ENCODE data around the gene MAN1C1.

MAN1C1 gene

DNA sequence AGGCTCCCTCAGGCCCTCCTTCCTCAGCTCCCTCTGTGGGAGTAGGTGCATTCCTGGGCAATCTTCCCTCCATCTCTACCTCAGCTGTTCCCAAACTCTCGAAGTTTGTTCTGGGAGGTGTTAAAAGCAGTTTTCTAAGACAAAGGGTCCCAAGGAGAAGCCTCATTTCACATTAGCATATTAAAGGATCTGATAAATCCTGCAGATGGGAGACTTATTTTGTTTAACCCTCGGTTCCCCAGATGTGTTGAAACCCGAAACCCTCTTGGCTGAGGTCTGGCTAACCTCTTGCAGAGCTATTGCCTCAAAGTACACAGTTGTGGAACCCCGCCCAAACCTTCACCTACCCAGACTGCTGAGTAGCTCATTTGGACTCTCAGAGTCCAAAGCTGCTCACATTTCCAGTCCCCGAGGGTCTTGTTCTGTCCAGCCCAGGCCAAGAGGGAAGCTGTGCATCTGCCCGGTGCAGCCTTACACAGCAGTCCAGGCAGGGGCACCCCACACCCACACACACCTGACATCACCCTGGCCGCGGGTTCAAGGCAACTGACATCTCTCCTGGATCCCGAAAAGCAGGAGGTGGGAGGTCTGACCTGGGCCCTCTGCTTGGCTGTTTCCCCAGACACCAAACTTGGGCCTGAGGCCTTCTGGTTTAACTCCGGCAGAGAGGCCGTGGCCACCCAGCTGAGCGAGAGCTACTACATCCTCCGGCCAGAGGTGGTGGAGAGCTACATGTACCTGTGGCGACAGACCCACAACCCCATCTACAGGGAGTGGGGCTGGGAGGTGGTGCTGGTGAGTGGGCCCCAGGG is 163.9 kb downstream of the MAN1C1 start:
- no peak overlapping the region for H3K4me3 ChIP-seq (ENCODE audit: low read length)

DNA sequence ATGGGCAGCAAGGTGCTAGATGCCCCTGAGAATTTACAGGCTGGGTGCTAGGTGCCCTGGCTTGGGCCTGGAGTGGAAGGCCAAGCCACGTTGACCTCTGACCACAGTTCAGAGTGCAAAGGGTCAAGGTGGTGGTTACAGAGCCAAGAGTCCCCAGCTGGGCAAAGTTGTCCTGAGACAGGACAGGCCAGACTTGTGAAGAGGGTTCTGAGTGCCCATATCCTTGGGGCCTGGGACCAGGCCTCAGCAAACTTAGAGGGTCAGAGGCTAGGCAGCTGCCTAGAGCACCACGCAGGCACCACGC is 164.5 kb downstream of the MAN1C1 start:
- Histone ChIP-seq H3K9me3 (replicated peaks; ENCODE audit: low read length) (no peaks in the 10 kb centered on the region), H3K4me1 (ENCODE audit: control insufficient read depth, insufficient read depth, low read length) (no peaks in the 10 kb centered on the region), H3K4me2 (ENCODE audit: low read length) (no peak overlapping the region), H3K9ac (ENCODE audit: low read depth, low read length) (no peak overlapping the region), H3K36me3 (ENCODE audit: insufficient read depth, low read length) (no peaks in the 10 kb centered on the region), H3K27me3 (ENCODE audit: control insufficient read depth, insufficient read depth, low read length) (peaks cover 37% of the 10 kb centered on the region), H3K4me3 (ENCODE audit: low read length) (no peak overlapping the region)

More for the DNA sequence above, 163.9 kb downstream of the MAN1C1 start:
- Histone ChIP-seq H3K4me1 (ENCODE audit: control insufficient read depth, insufficient read depth, low read length) (no peaks in the 10 kb centered on the region), H3K27me3 (ENCODE audit: control insufficient read depth, insufficient read depth, low read length) (peaks cover 35% of the 10 kb centered on the region), H3K9me3 (replicated peaks; ENCODE audit: low read length) (no peaks in the 10 kb centered on the region), H3K9ac (ENCODE audit: low read depth, low read length) (no peak overlapping the region), H3K36me3 (ENCODE audit: insufficient read depth, low read length) (no peaks in the 10 kb centered on the region), H3K4me2 (ENCODE audit: low read length) (no peak overlapping the region)

DNA sequence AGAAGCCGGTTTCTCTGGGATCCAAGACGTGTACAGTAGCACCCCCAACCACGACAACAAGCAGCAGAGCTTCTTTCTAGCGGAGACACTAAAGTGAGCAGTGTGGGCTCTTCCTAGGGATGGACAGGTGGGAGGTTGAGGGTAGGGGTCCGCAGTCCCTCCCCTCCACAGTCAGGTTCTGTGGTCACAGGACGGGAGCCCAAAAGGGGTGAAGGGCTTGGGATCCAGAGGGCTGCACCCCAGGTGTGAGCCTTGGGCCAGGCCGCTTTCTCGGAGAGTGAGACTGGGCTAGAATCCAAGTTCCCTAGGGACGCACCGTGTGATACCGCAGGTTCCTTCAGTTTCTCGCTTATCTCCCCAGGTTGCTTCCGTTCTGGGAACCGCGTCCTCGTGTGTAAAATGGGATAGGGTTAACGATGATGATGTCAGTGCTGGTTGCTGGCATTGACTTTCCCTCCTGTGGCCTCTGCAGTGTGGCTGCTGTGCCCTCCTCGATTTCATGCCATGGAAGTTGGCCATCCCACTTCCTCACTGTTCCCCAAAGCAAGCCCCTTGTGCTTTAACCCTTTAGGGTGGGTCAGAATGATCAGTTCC is 166.1 kb downstream of the MAN1C1 start:
- Histone ChIP-seq H3K9ac (ENCODE audit: low read depth, low read length) (no peak overlapping the region), H3K27me3 (ENCODE audit: control insufficient read depth, insufficient read depth, low read length) (peaks cover 36% of the 10 kb centered on the region), H3K4me2 (ENCODE audit: low read length) (no peak overlapping the region), H3K36me3 (ENCODE audit: insufficient read depth, low read length) (no peaks in the 10 kb centered on the region), H3K9me3 (replicated peaks; ENCODE audit: low read length) (no peaks in the 10 kb centered on the region), H3K4me3 (ENCODE audit: low read length) (no peak overlapping the region), H3K4me1 (ENCODE audit: control insufficient read depth, insufficient read depth, low read length) (peaks cover 8% of the 10 kb centered on the region)

DNA sequence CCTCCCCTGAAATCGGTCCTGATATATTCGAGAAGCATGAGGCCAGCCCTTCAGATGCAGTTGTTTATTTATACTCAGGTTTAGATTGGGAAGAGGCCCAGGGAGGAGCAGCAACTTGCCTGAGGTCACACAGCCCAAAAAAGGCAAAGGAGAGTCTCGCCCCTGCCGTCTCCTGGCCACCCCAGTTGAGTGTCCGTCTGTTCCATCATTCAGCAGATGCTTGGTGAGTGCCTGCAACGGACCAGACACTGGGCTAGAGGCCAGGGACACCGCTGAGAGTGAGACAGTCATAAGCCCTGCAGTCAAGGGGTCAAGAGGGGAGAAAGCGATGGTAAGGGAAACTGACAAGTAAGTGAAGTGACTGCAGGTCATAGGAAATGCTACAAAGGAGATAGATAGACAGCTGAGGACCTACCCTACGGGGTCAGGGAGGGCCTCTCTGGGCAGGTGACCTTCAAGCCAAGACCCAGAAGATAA is 168.0 kb downstream of the MAN1C1 start:
- Histone ChIP-seq H3K9ac (ENCODE audit: low read depth, low read length) (no peak overlapping the region), H3K4me1 (ENCODE audit: control insufficient read depth, insufficient read depth, low read length) (peaks cover 10% of the 10 kb centered on the region), H3K27me3 (ENCODE audit: control insufficient read depth, insufficient read depth, low read length) (peaks cover 45% of the 10 kb centered on the region), H3K4me2 (ENCODE audit: low read length) (no peak overlapping the region), H3K4me3 (ENCODE audit: low read length) (no peak overlapping the region), H3K9me3 (replicated peaks; ENCODE audit: low read length) (no peaks in the 10 kb centered on the region), H3K36me3 (ENCODE audit: insufficient read depth, low read length) (no peaks in the 10 kb centered on the region)

DNA sequence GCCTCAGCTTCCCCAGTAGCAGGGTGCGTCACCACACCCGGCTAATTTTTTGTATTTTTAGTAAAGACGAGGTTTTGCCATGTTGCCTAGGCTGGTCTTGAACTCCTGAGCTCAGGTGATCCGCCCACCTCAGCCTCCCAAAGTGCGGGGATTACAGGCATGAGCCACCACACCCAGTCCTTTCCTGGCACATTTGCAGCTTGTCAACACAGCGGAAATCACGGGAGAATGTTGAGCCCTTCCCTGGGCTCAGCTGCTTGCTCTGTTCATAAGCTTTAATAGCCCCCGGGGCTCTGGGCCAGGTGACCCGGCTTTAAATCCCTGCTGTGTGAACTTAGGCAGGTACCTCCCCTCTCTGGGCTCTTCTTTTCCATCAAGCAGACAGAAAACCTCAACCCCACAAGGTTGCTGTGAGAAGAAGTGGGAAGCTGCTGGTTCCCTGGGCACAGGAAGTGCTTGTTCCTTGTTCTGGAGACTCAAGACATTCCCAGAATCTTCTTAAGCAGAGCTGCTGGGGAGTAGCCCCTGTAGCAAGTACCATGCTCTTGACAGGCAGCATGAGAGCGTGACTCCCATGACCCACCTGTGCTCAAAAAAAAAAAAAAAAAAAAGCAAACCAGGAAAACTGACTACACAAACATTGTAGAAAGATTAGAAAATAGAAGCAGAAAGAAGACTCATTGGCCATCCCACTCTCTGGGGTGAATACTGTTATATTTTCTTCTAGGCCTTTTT is 168.9 kb downstream of the MAN1C1 start:
- Histone ChIP-seq H3K36me3 (ENCODE audit: insufficient read depth, low read length) (no peaks in the 10 kb centered on the region), H3K9ac (ENCODE audit: low read depth, low read length) (no peak overlapping the region), H3K4me2 (ENCODE audit: low read length) (no peak overlapping the region), H3K27me3 (ENCODE audit: control insufficient read depth, insufficient read depth, low read length) (peaks cover 54% of the 10 kb centered on the region), H3K4me1 (ENCODE audit: control insufficient read depth, insufficient read depth, low read length) (peaks cover 10% of the 10 kb centered on the region), H3K4me3 (ENCODE audit: low read length) (no peak overlapping the region), H3K9me3 (replicated peaks; ENCODE audit: low read length) (no peaks in the 10 kb centered on the region)

DNA sequence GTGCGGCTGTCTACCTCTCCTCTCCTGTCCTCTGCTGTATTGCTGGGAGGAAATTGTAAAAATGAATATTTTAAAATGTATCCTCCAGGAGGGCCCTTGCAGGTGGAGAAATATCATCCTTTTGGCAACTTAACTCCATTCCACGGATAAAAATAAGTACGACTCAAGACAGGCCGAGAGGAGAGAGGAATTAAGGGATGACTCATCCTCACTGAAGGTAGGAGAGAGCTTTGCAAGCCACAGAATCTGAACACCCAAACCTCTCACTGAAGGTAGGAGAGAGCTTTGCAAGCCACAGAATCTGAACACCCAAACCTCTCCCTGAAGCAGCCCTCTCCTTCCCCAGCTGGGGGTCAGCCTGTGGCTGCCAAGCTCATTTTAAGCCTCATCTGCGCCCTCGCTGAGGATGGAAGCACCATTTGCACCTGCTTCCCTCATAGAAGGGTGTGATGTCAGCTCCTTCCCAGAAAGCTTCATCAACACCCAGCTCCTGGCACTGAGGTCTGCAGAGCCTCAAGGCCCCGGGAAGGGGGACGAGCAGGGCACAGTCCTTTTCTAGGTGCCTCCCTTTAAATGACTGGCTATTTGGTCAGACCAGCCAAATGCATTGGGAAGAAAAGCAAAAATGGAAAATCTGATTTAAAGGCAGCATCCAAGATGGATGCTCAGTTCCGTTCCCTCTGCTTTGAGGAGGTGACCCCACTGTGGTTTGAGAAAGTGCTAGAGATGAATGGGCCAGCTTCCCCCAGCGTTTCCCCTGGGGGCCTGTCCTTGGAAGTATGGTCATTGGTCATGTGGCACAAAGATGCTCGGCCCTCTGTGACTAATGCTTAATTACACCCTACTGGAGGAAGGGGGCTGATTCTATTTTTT is 170.5 kb downstream of the MAN1C1 start:
- no peaks in the 10 kb centered on the region for H3K9me3 ChIP-seq (replicated peaks; ENCODE audit: low read length)
- H3K4me1 ChIP-seq (ENCODE audit: control insufficient read depth, insufficient read depth, low read length), result peaks cover 10% of the 10 kb centered on the region
- no peak overlapping the region for H3K4me3 ChIP-seq (ENCODE audit: low read length)
- H3K4me2 ChIP-seq (ENCODE audit: low read length), result no peak overlapping the region
- peaks cover 68% of the 10 kb centered on the region for H3K27me3 ChIP-seq (ENCODE audit: control insufficient read depth, insufficient read depth, low read length)
- H3K9ac ChIP-seq (ENCODE audit: low read depth, low read length), result no peak overlapping the region
- H3K36me3 ChIP-seq (ENCODE audit: insufficient read depth, low read length), result no peaks in the 10 kb centered on the region

DNA sequence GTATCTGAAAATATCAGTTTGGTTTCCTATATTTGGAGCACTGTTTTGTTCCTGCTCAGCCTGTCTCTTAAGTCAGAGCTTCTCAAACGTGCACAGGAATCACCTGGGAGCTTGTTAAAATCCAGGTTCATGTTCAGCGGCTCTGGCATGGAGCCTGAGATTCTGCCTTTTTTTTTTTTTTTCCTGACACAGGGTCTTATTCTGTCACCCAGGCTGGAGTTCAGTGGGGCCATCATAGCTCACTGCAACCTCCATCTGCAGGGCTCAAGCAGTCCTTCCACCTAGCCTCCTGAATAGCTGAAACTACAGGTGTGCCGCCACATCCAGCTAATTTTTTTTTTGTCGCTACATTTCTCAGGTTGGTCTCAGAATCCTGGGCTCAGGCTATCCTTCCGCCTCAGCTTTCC is 171.2 kb downstream of the MAN1C1 start:
- peaks cover 10% of the 10 kb centered on the region for H3K4me1 ChIP-seq (ENCODE audit: control insufficient read depth, insufficient read depth, low read length)
- no peaks in the 10 kb centered on the region for H3K9me3 ChIP-seq (replicated peaks; ENCODE audit: low read length)
- H3K4me3 ChIP-seq (ENCODE audit: low read length), result no peak overlapping the region
- H3K27me3 ChIP-seq (ENCODE audit: control insufficient read depth, insufficient read depth, low read length), result peaks cover 62% of the 10 kb centered on the region
- no peak overlapping the region for H3K9ac ChIP-seq (ENCODE audit: low read depth, low read length)
- H3K4me2 ChIP-seq (ENCODE audit: low read length), result no peak overlapping the region
- no peaks in the 10 kb centered on the region for H3K36me3 ChIP-seq (ENCODE audit: insufficient read depth, low read length)

DNA sequence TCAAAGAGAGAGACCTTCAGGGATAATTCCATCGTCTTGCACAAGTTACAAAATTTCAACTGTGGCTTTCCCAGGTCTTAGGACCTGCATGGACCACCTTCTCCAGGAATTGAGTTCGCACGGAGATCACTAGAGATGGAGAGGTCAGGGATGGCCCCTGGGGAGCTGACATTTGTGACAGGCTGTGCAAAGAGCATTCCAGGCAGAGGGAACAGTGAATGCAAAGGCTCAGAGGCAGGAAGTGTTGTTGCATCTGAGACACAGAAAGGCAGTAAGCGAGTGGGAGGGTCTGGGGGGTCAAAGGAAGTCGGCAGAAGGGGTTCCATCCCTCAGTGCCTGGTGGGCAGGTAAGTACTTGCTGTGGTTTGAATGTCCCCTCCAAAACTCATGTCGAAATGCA is 173.9 kb downstream of the MAN1C1 start:
- no peaks in the 10 kb centered on the region for H3K36me3 ChIP-seq (ENCODE audit: insufficient read depth, low read length)
- no peak overlapping the region for H3K4me3 ChIP-seq (ENCODE audit: low read length)
- peaks cover 10% of the 10 kb centered on the region for H3K4me1 ChIP-seq (ENCODE audit: control insufficient read depth, insufficient read depth, low read length)
- H3K9ac ChIP-seq (ENCODE audit: low read depth, low read length), result no peak overlapping the region
- no peak overlapping the region for H3K4me2 ChIP-seq (ENCODE audit: low read length)
- H3K27me3 ChIP-seq (ENCODE audit: control insufficient read depth, insufficient read depth, low read length), result peaks cover 55% of the 10 kb centered on the region
- H3K9me3 ChIP-seq (replicated peaks; ENCODE audit: low read length), result no peaks in the 10 kb centered on the region

DNA sequence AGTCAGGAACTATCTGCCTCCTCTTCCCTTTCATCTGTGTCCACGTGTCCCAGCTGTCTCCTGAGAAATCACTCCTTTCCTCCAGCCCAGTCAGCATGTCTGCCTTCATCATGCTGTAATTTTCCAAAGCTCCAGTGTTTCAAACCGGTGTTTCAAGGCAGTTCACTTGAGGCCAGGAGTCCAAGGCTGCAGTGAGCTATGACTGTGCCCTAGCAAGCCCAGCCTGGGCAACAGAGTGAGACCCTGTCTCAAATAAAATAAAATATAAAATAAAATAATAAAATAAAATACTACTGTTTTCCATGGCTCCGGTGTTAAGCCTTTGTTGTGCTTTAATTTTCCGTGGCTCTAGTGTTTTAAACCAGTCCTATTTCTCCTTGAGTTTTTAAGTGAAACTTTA is 175.5 kb downstream of the MAN1C1 start:
- Histone ChIP-seq H3K27me3 (ENCODE audit: control insufficient read depth, insufficient read depth, low read length) (peaks cover 52% of the 10 kb centered on the region), H3K4me2 (ENCODE audit: low read length) (no peak overlapping the region)

DNA sequence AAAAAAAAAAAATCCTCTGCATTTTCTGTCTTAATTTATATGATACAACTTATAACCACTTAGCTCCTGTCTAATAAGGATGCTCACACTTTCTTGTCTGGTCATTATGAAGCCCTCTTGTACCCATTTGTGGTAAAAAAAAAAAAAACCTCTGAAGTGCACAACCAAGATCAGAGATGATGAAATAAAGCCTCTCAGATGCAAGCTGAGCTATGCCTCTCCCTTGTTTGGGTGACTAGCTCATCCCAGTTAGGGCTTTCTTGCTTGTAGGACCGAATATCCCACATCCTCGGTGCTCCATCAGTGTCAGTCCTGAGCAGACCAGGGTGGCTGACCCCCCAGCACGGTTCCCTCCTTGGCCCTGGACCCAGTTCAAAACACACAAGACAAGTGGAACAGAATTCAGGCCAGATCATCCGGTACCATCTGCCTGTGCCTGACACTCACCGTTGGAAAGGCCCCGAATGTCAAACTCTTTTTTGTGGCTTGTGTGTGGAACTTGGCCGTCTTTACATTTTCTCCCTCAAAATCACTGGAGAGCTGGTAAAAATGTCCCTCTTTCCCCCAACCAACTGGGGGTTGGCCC is 177.1 kb downstream of the MAN1C1 start:
- Histone ChIP-seq H3K9ac (ENCODE audit: low read depth, low read length) (no peak overlapping the region), H3K4me2 (ENCODE audit: low read length) (no peak overlapping the region), H3K27me3 (ENCODE audit: control insufficient read depth, insufficient read depth, low read length) (peaks cover 47% of the 10 kb centered on the region), H3K4me3 (ENCODE audit: low read length) (no peak overlapping the region), H3K4me1 (ENCODE audit: control insufficient read depth, insufficient read depth, low read length) (no peaks in the 10 kb centered on the region), H3K36me3 (ENCODE audit: insufficient read depth, low read length) (no peaks in the 10 kb centered on the region), H3K9me3 (replicated peaks; ENCODE audit: low read length) (no peaks in the 10 kb centered on the region)

More for the DNA sequence above, 175.5 kb downstream of the MAN1C1 start:
- peaks cover 8% of the 10 kb centered on the region for H3K4me1 ChIP-seq (ENCODE audit: control insufficient read depth, insufficient read depth, low read length)
- no peaks in the 10 kb centered on the region for H3K9me3 ChIP-seq (replicated peaks; ENCODE audit: low read length)
- no peaks in the 10 kb centered on the region for H3K36me3 ChIP-seq (ENCODE audit: insufficient read depth, low read length)
- no peak overlapping the region for H3K9ac ChIP-seq (ENCODE audit: low read depth, low read length)
- no peak overlapping the region for H3K4me3 ChIP-seq (ENCODE audit: low read length)

DNA sequence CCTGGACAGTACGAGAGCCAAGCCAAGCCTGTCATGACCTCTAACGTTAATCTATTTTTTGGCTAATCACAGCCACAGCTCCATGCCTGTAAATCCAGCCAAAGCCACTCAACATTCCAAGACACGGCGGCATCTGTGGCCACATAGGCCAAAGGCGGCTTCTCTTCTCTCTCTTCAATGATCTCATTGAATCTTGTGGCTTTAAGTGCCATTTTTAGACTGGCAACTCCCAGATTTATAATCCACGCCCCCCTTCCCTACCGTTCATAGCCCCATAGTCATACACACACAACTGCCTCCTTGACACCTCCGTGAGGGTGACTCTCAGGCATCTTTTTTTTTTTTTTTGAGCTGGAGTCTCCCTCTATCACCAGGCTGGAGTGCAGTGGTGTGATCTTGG is 177.7 kb downstream of the MAN1C1 start:
- Histone ChIP-seq H3K9me3 (replicated peaks; ENCODE audit: low read length) (no peaks in the 10 kb centered on the region), H3K4me3 (ENCODE audit: low read length) (no peak overlapping the region), H3K9ac (ENCODE audit: low read depth, low read length) (no peak overlapping the region), H3K4me1 (ENCODE audit: control insufficient read depth, insufficient read depth, low read length) (no peaks in the 10 kb centered on the region), H3K4me2 (ENCODE audit: low read length) (no peak overlapping the region), H3K27me3 (ENCODE audit: control insufficient read depth, insufficient read depth, low read length) (peaks cover 43% of the 10 kb centered on the region), H3K36me3 (ENCODE audit: insufficient read depth, low read length) (no peaks in the 10 kb centered on the region)
